Amygdala (tissue), 56 donors: Measurements from ENCODE around the gene ARPC1A.
A peak's percentile ranks its signal among the peaks of the same experiment; 100 is the strongest.
"Not testable (repeated sequence)": the region's sequence is repeated elsewhere in the genome, so short reads cannot be mapped to it uniquely, and the experiment has no call there.

Source experiments
- DNase-seq, 56 donors: peaks; one replicate each; lab custom pipeline; 2025; lab: John Stamatoyannopoulos, UW

The ARPC1A gene

DNA sequence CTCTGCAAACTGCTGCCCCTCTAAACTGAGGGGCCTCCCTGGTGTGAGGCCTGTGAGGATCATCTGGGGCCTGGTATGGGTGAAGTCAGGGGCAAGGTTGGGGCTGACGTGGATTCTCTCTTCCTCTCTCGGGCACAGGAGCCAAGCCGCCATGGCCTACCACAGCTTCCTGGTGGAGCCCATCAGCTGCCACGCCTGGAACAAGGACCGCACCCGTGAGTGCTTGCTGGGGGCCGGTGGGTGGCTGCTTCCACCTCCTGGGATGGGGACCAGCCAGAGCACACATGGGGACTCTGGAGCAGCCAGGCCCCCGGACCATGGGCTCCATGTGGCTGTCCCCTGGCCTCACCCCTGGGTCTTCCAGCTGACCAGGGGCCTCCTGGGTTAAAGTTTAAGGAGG, 59.9 kb downstream of the ARPC1A start:
- DNase-seq = no peak

DNA sequence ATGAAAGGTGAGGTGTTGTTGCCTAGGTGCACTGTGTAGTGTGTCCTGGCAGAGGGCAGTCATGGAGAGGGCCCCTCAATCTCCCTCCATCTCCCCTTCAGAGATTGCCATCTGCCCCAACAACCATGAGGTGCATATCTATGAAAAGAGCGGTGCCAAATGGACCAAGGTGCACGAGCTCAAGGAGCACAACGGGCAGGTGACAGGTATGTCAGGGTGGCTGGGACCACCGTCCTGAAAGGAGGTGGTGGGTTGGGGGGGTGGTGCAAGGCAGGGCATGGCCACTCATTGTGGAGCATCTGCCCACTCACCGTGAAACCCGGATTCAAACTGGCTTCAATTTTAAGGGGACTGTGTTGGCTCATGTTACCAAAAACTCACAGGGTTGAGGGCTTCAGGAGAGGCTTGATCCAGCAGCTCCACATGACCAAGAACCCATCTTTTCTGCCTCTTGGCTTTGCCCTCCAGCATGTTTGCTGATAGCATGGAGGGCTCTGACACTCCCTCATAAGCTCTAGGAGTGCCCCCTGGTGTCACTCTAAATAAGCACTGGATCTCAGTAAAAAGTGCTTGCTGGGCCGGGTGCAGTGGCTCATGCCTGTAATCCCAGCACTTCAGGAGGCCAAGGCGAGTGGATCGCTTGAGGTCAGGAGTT, 61.0 kb downstream of the ARPC1A start:
- DNase-seq = no peak

DNA sequence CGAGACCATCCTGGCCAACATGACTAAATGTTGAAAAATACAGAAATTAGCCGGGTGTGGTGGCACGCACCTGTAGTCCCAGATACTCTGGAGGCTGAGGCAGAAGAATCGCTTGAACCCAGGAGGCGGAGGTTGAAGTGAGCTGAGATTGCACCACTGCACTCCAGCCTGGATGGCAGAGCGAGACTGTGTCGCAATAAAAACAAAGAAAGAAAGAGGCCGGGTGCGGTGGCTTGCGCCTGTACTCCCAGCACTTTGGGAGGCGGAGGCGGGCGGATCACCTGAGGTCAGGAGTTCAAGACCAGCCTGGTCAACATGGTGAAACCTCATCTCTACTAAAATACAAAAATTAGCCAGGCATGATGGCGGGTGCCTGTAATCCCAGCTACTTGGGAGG, 61.5 kb downstream of the ARPC1A start:
- DNase-seq = not testable (repeated sequence)

GRCh38 chr7:99387912-99388311, 62.2 kb downstream of the ARPC1A start:
- DNase-seq = no peak

- DNase-seq = no peak
Measured at GRCh38 chr7:99389772-99390171, 64.1 kb downstream of the ARPC1A start.

DNA sequence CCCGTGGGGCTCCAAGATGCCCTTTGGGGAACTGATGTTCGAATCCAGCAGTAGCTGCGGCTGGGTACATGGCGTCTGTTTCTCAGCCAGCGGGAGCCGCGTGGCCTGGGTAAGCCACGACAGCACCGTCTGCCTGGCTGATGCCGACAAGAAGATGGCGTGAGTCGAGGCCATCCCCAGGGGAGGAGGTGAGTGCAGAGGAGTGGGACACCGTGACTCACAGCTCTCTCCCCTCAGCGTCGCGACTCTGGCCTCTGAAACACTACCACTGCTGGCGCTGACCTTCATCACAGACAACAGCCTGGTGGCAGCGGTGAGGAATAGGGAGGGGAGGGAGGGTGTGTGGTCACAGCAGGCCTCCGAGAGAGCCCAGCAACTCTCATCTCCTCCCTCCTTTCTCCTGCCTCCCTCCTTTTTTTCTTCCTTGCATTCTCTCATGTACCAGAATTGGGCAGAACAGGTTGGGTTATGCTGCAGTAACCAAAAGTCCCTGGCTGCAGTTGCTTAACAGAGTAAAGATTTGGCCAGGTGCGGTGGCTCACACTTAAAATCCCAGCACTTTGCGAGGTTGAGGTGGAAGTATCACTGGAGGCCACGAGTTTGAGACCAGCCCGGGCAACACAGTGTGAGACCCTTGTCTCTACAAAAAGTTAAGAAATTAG, 65.4 kb downstream of the ARPC1A start:
- DNase-seq = no peak

GRCh38 chr7:99392046-99392445, 66.3 kb downstream of the ARPC1A start:
- no peak for DNase-seq

- DNase-seq = peak in 34 of 56 donors; percentile 13 to 77 (median 41)
Measured at GRCh38 chr7:99392659-99393354, 67.1 kb downstream of the ARPC1A start.

DNA sequence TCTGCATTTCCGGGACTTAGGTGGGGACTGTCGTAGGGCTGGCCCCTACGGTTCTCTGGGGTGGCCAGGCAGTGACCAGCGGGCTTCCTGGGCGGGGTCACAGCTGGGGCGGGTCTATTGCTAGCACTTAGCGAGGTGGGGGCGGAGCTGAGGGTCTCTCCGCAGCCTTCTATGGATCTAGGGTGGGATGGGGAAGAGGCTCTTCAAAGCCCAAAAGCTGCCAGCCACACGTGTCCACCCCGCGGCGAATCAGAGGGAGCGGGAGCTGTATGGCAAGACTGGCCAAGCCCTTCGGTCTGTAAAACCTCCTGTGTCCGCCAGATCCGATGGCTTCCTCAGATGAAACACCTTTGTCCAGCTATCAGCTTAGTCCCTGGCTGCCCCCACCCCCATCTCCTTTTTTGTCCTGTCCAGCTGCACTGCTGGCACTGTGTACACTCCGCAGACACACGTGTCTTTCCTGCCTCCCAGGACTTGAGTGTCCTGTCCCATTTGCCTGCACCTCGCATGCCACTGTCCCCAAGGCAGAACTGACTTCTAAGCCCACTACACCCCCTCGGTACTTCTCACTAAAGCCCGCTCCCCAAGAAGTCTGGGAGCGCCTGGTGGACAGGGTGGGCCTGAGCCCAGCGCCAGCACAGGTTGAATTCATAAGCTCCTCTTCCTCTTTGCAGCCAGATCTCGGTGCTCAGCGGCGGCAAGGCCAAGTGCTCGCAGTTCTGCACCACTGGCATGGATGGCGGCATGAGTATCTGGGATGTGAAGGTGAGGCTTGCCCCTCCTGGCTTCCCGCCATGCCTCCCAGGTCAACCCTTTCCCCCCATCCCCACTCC, 67.9 kb downstream of the ARPC1A start:
- peak in 22 of 56 donors; percentile 25 to 77 (median 46) for DNase-seq

GRCh38 chr7:99394188-99394502, 68.4 kb downstream of the ARPC1A start:
- no peak for DNase-seq

DNA sequence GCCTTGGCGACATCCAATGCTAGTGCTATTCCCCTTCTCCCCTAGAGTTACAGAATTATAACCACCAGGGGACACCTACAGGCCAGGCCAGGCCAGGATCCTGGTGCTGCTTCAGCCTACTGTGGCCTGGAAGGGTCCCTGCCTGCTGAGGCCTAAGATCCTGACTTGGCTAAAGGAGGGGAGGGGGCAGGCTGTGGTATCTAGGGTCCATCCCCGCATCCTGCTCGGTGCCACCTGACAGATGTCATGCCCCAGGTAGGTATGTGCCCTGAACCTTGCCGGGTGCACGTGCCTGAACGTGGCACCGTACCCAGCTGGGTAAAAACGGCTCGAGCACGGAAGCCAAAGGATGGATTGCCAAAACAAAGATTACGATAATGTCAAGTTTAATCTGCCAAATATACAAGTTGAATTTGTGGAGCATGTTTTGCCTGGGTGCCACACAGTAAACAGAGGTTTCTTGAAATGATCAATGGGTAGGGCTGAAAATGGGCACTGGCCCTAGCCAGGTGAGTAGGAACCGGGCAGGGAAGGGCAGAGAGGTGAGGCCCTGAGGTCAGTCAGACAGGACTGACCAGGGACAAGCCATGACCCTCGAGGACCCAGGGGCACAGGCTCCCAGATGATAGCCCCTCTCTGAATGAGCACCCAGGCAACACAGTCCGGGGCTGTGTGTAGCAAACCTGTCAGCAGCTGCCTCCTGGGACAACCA, 70.1 kb downstream of the ARPC1A start:
- DNase-seq = no peak

DNA sequence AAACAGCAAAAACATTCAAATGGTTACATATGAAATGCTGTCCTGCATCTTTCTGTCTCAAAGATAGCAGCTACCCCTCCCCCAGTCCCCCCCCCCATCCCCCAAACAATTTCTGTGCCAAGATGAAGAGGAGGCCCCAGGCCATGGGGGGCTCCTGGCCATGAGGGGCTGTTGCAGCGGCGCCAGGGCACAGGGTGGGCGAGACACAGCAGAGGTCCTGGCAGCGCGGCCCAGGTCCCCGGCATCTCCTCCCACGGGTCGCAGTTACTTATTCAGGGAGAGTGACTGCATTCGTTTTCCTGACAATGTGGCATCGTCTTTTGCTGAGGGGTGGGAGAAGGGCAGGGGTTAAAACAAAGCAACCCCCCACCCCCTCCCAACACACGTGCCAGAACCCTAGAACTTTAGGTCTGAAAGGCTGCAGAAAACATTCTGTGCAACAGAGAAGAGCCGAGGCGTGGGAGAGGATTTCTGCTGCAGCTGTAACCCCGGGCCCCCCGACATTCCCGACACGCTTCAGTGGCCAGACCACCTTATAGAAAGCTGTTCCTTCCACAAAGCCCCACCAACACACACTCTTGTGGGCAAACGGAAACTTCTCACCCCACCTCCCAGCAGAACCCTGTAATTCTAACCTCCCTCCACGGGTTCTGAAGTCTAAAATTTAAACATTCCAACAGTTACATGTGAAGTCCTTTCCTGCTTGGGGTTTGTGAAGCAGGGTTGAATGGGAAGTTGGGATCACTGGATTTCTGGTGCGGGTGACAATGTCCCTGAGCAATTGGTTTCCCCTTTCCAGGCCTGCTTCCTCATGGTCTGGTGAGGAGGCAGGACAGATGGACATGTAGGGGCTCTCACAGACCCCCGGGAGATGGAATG, 71.0 kb downstream of the ARPC1A start:
- no peak for DNase-seq

GRCh38 chr7:99397297-99397983, 71.7 kb downstream of the ARPC1A start:
- DNase-seq = no peak

DNA sequence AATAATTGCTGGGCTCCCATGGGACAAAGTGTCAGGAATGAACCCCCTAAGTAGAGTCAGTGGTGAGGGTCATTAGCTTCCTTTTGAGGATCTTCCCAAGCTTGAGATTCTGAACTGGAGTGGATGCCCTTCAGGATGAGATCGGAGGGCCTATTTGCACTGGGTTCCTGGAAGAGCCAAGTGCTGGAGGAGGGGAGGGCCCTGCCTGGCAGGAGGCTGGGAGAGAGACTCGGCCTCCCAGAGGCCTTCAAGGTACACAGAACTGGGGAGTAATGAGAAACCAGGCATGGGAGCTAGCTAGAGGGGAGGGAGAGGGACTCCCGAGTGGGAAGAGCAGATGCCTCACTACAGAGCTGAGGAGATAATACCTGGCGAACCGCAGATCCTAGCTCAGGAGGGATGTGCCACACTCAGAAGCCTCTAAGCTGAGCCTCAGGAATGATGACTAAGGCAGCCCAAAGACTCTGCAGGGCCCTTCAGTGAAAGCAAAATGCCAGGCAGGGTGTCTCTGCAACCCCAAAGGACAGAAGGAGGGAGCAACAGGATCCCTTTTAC, 73.3 kb downstream of the ARPC1A start:
- DNase-seq = no peak

- DNase-seq = no peak
Measured at GRCh38 chr7:99399597-99399996, 73.9 kb downstream of the ARPC1A start.

DNA sequence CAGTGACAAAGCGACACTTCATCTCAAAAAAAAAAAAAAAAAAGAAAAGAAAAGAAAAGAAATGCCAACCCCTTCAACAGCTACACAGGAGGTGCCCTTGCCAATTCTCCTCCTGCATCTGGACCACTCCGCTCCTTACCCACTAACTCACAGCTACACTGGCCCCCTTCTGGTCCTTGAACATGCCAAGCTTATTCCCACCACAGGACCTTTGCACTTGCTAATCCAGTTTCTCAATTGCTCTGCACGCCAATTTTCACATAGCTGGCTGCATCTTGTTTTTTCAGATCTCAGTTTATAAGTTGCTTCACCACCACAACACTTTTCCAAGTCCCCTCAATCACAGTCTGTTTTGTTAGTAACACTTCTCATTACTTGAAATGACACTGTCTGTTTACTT, 77.2 kb downstream of the ARPC1A start:
- no peak for DNase-seq

GRCh38 chr7:99403764-99404163, 78.1 kb downstream of the ARPC1A start:
- no peak for DNase-seq

DNA sequence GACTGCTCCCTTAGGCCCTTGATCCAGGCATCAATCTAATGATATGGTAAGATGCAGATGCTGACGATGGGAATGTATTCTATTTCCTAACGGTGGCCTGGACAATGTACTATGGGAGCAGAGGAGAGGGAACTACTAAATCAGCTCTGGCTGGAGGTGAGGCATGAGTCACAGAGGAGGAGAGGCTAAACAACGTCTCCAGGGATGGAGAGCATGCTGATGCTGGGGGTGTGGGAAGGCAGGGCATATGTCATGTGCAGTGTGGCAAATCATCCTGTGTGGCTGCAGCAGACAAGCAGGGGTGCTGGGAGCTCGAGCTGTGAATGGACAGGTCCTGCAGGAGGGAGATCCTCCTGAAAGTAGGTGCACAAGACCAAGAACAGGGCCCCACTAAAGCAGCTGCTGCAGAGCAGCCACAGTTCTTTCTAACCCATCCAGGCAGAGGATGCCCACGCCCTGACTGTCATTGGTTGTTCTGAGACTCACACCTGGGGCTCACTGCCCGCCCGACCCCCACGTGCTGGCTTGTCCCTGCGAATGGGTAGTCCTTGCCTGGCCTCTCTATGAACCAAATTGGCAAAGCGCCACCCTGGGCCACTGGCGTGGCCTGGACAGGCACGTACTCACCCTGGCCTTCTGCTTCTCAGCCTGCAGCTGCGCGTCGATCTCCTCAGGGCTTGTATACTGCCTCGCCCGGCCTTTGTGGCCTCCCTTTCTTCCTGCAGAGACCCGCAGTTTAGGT, 78.7 kb downstream of the ARPC1A start:
- DNase-seq = no peak
